Large intestine (tissue), 3 donors: ENCODE measurements around the gene EEF1AKMT4. TPM values are rescaled to one million over a fixed set of nuclear protein-coding genes. Genes with fewer than 3 reads are reported as not detected.
A peak's percentile ranks its signal among the peaks of the same experiment; 100 is the strongest.

Experiments
- DNase-seq, 2 donors: peaks; one replicate each; pipeline versions ENCODE4 v3.0.0 to v3.0.0-alpha.2; 2013
- H3K27ac ChIP-seq: one replicate; pipeline ENCODE4 v1.5.1; 2013; ENCODE audit warnings: low read length
- H3K27me3 ChIP-seq: 2 replicates; pipeline ENCODE4 v1.6.1; 2013; ENCODE audit warnings: low read length; ENCODE audit not compliant: control insufficient read depth, insufficient read depth
- H3K36me3 ChIP-seq: 2 replicates; pipeline ENCODE4 v1.6.1; 2013; ENCODE audit warnings: low read length; ENCODE audit not compliant: control insufficient read depth, insufficient read depth
- H3K4me1 ChIP-seq: one replicate; pipeline ENCODE4 v1.6.1; 2013; ENCODE audit warnings: low read length; ENCODE audit not compliant: control insufficient read depth, insufficient read depth
- H3K4me3 ChIP-seq: one replicate; pipeline ENCODE4 v1.5.1; 2013; ENCODE audit warnings: low read length
- H3K9me3 ChIP-seq: one replicate; pipeline ENCODE4 v1.6.1; 2013; ENCODE audit warnings: mild to moderate bottlenecking, low read depth, low read length, moderate library complexity; ENCODE audit not compliant: control insufficient read depth
- WGBS: methylation state at CpG from one replicate; pipeline ENCODE4 v1.1.5; 2013; ENCODE audit warnings: low lambda C conversion rate; ENCODE audit not compliant: insufficient coverage; 5-methylcytosine and 5-hydroxymethylcytosine counted together
- polyA plus RNA-seq: library from polyadenylated mRNA; unstranded; fragments of 120-200 nt; gene quantifications from one replicate; pipeline ENCODE4 v1.2.1, GENCODE V29; 2013

The EEF1AKMT4 gene
- polyA plus RNA-seq, 1 donor, result 5.3 TPM

GRCh38 chr3:184235381-184236032, 14.0 kb upstream of the EEF1AKMT4 start:
- peaks cover 4% of the 10 kb centered on the region for H3K4me1 ChIP-seq
- peaks cover 51% of the 10 kb centered on the region for H3K27me3 ChIP-seq
- no CpG with 5 or more reads among the region's 4 CpGs for WGBS
- no peaks in the 10 kb centered on the region for H3K36me3 ChIP-seq
- peaks cover 4% of the 10 kb centered on the region for H3K9me3 ChIP-seq
- DNase-seq, result no peak
- no peak overlapping the region for H3K27ac ChIP-seq
- no peak overlapping the region for H3K4me3 ChIP-seq

GRCh38 chr3:184236033-184236410, 13.4 kb upstream of the EEF1AKMT4 start:
- no peaks in the 10 kb centered on the region for H3K36me3 ChIP-seq
- no peak for DNase-seq
- H3K27me3 ChIP-seq, result peaks cover 48% of the 10 kb centered on the region
- peaks cover 4% of the 10 kb centered on the region for H3K9me3 ChIP-seq
- WGBS, result no CpG with 5 or more reads among the region's 14 CpGs
- no peak overlapping the region for H3K4me3 ChIP-seq
- H3K4me1 ChIP-seq, result peaks cover 3% of the 10 kb centered on the region
- H3K27ac ChIP-seq, result no peak overlapping the region

- Histone ChIP-seq H3K36me3 (no peaks in the 10 kb centered on the region), H3K27ac (no peak overlapping the region), H3K27me3 (peaks cover 42% of the 10 kb centered on the region), H3K4me1 (peaks cover 4% of the 10 kb centered on the region), H3K4me3 (no peak overlapping the region), H3K9me3 (peaks cover 4% of the 10 kb centered on the region)
- DNase-seq, result no peak
- no CpG with 5 or more reads among the region's 3 CpGs for WGBS
Observed at GRCh38 chr3:184236636-184237035, 12.8 kb upstream of the EEF1AKMT4 start.

- WGBS, result no CpG with 5 or more reads among the region's 7 CpGs
- H3K36me3 ChIP-seq, result peaks cover 2% of the 10 kb centered on the region
- H3K27ac ChIP-seq, result no peak overlapping the region
- peaks cover 4% of the 10 kb centered on the region for H3K9me3 ChIP-seq
- H3K27me3 ChIP-seq, result peaks cover 36% of the 10 kb centered on the region
- H3K4me1 ChIP-seq, result peaks cover 4% of the 10 kb centered on the region
- no peak overlapping the region for H3K4me3 ChIP-seq
- no peak for DNase-seq
Observed at GRCh38 chr3:184237211-184237610, 12.3 kb upstream of the EEF1AKMT4 start.

- H3K27me3 ChIP-seq, result peaks cover 30% of the 10 kb centered on the region
- H3K4me3 ChIP-seq, result no peak overlapping the region
- DNase-seq, result no peak
- H3K4me1 ChIP-seq, result peaks cover 4% of the 10 kb centered on the region
- no peak overlapping the region for H3K27ac ChIP-seq
- H3K9me3 ChIP-seq, result peaks cover 4% of the 10 kb centered on the region
- peaks cover 8% of the 10 kb centered on the region for H3K36me3 ChIP-seq
- no CpG with 5 or more reads among the region's 1 CpG for WGBS
Observed at GRCh38 chr3:184237807-184238206, 11.7 kb upstream of the EEF1AKMT4 start.

- H3K27me3 ChIP-seq, result peaks cover 25% of the 10 kb centered on the region
- WGBS, result no CpG with 5 or more reads among the region's 13 CpGs
Observed at GRCh38 chr3:184238246-184238818, 11.1 kb upstream of the EEF1AKMT4 start.

GRCh38 chr3:184239221-184239620, 10.3 kb upstream of the EEF1AKMT4 start:
- DNase-seq, result no peak
- no CpG with 5 or more reads among the region's 8 CpGs for WGBS
- Histone ChIP-seq H3K4me1 (peaks cover 4% of the 10 kb centered on the region), H3K27ac (no peak overlapping the region), H3K4me3 (no peak overlapping the region), H3K36me3 (peaks cover 21% of the 10 kb centered on the region), H3K27me3 (peaks cover 20% of the 10 kb centered on the region), H3K9me3 (no peaks in the 10 kb centered on the region)

More at GRCh38 chr3:184238246-184238818, 11.1 kb upstream of the EEF1AKMT4 start:
- Histone ChIP-seq H3K9me3 (peaks cover 2% of the 10 kb centered on the region), H3K36me3 (peaks cover 12% of the 10 kb centered on the region), H3K27ac (no peak overlapping the region), H3K4me1 (peaks cover 4% of the 10 kb centered on the region), H3K4me3 (no peak overlapping the region)
- DNase-seq, result no peak

- Histone ChIP-seq H3K9me3 (no peaks in the 10 kb centered on the region), H3K27me3 (peaks cover 15% of the 10 kb centered on the region), H3K27ac (no peak overlapping the region), H3K4me3 (no peak overlapping the region), H3K4me1 (peaks cover 4% of the 10 kb centered on the region), H3K36me3 (peaks cover 26% of the 10 kb centered on the region)
- WGBS, result no CpG with 5 or more reads among the region's 7 CpGs
- no peak for DNase-seq
Observed at GRCh38 chr3:184239708-184240107, 9.8 kb upstream of the EEF1AKMT4 start.

GRCh38 chr3:184240384-184241140, 8.9 kb upstream of the EEF1AKMT4 start:
- Histone ChIP-seq H3K27ac (no peak overlapping the region), H3K36me3 (peaks cover 35% of the 10 kb centered on the region), H3K4me1 (peaks cover 4% of the 10 kb centered on the region), H3K4me3 (no peak overlapping the region), H3K27me3 (peaks cover 14% of the 10 kb centered on the region), H3K9me3 (no peaks in the 10 kb centered on the region)
- no peak for DNase-seq
- no CpG with 5 or more reads among the region's 4 CpGs for WGBS

- Histone ChIP-seq H3K4me1 (peaks cover 4% of the 10 kb centered on the region), H3K36me3 (peaks cover 36% of the 10 kb centered on the region), H3K9me3 (no peaks in the 10 kb centered on the region), H3K4me3 (peak overlapping the region; percentile 31), H3K27me3 (peaks cover 10% of the 10 kb centered on the region), H3K27ac (no peak overlapping the region)
- no peak for DNase-seq
- no CpG with 5 or more reads among the region's 17 CpGs for WGBS
Observed at GRCh38 chr3:184241141-184241446, 8.4 kb upstream of the EEF1AKMT4 start.
